ENCODE data around the gene PCED1A. TPM values are rescaled to one million over a fixed set of nuclear protein-coding genes. Genes with fewer than 3 reads are reported as not detected.

Gene PCED1A
- total and polyA plus RNA-seq, 2 of the 13 experiments (the other 11 are each of a cell fraction or from before 2014, with no cell fraction given): 40.1 to 84.2 TPM

DNA sequence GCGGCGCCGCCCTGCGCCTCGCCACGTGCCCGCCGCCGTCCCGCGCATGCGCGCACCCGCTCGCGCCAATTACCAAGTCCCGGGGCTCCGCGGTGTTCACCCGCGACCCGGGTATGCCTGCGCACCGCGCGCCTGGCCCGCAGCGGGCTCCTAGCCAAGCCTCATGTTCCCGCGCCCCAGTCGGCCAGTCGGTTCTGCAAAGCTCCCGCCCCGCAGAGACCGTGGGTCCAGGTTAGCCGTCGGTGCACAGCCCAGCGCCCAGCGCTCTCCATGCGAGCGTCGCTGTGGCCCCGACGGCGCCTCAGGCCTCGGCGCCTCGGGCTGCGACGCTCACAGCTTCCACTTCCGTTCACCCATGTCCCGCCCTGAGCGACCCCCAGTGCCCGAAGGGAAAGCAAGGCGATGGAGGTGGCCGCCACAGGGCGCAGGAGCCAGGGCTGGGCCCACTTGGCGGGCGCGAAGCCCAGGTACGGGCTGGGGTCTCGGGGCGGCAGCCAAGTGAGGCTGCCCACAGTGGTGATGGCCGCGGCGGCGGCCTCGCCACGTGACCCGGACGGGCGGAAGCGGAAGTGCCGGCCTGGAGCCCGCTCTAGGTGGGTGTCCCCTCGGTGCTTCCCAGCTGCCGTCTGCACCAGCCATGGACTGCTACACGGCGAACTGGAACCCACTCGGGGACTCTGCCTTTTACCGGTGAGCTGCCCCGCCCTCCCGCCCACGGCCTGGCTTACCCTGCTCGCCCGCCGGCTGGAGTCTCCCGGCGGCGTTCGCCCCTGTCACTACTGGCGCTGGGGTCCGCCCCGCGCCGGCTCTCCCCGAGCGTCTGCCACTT, at the start of gene PCED1A, which contains the start of gene VPS16 (continued):
- TF ChIP-seq ZBTB7B (CRISPR knock-in tag; IDR thresholded peaks at IDR 0.05): peak; percentile 92
- TF ChIP-seq ZNF431 (CRISPR knock-in tag; IDR thresholded peaks at IDR 0.05; ENCODE audit: borderline replicate concordance, low read depth): no peak
- peak; percentile 94 for TF ChIP-seq ZFP37 (CRISPR knock-in tag; IDR thresholded peaks at IDR 0.05; ENCODE audit: borderline replicate concordance)
- TF ChIP-seq STAG1 (CRISPR knock-in tag; IDR thresholded peaks at IDR 0.05): no peak
- peak; percentile 91; the same call in 1 of the 2 replicates for TF ChIP-seq PAX8 (CRISPR knock-in tag; IDR thresholded peaks at IDR 0.05; ENCODE audit: borderline replicate concordance)
- TF ChIP-seq BORCS8-MEF2B (CRISPR knock-in tag; IDR thresholded peaks at IDR 0.05): peak; percentile 98
- peak; percentile 94 for TF ChIP-seq ZSCAN31 (CRISPR knock-in tag; IDR thresholded peaks at IDR 0.05; ENCODE audit: low read depth)
- TF ChIP-seq DPF2 (CRISPR knock-in tag; IDR thresholded peaks at IDR 0.05; ENCODE audit: borderline replicate concordance, low read depth): peak; percentile 14; the same call in 1 of the 2 replicates
- 0 out of 2 replicates have a peak, but pooled peaks have one; percentile 22 for TF ChIP-seq REXO4 (CRISPR knock-in tag; IDR thresholded peaks at IDR 0.05; ENCODE audit: borderline replicate concordance)
- peak; percentile 66 for TF ChIP-seq FOXO1 (CRISPR knock-in tag; IDR thresholded peaks at IDR 0.05)
- TF ChIP-seq ZNF143 (CRISPR knock-in tag; IDR thresholded peaks at IDR 0.05): peak; percentile 72
- TF ChIP-seq, protein P1, sequence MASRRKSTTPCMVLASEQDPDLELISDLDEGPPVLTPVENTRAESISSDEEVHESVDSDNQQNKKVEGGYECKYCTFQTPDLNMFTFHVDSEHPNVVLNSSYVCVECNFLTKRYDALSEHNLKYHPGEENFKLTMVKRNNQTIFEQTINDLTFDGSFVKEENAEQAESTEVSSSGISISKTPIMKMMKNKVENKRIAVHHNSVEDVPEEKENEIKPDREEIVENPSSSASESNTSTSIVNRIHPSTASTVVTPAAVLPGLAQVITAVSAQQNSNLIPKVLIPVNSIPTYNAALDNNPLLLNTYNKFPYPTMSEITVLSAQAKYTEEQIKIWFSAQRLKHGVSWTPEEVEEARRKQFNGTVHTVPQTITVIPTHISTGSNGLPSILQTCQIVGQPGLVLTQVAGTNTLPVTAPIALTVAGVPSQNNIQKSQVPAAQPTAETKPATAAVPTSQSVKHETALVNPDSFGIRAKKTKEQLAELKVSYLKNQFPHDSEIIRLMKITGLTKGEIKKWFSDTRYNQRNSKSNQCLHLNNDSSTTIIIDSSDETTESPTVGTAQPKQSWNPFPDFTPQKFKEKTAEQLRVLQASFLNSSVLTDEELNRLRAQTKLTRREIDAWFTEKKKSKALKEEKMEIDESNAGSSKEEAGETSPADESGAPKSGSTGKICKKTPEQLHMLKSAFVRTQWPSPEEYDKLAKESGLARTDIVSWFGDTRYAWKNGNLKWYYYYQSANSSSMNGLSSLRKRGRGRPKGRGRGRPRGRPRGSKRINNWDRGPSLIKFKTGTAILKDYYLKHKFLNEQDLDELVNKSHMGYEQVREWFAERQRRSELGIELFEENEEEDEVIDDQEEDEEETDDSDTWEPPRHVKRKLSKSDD (CRISPR knock-in tag; IDR thresholded peaks at IDR 0.05; ENCODE audit: low read depth): peak; percentile 96
- no peak for TF ChIP-seq RBM22 (optimal IDR thresholded peaks at IDR 0.05; ENCODE audit: low read length)
- no peak; the same call in 1 of the 2 replicates for TF ChIP-seq ZNF674 (CRISPR knock-in tag; IDR thresholded peaks at IDR 0.05; ENCODE audit: low read depth)
- TF ChIP-seq, protein P2, sequence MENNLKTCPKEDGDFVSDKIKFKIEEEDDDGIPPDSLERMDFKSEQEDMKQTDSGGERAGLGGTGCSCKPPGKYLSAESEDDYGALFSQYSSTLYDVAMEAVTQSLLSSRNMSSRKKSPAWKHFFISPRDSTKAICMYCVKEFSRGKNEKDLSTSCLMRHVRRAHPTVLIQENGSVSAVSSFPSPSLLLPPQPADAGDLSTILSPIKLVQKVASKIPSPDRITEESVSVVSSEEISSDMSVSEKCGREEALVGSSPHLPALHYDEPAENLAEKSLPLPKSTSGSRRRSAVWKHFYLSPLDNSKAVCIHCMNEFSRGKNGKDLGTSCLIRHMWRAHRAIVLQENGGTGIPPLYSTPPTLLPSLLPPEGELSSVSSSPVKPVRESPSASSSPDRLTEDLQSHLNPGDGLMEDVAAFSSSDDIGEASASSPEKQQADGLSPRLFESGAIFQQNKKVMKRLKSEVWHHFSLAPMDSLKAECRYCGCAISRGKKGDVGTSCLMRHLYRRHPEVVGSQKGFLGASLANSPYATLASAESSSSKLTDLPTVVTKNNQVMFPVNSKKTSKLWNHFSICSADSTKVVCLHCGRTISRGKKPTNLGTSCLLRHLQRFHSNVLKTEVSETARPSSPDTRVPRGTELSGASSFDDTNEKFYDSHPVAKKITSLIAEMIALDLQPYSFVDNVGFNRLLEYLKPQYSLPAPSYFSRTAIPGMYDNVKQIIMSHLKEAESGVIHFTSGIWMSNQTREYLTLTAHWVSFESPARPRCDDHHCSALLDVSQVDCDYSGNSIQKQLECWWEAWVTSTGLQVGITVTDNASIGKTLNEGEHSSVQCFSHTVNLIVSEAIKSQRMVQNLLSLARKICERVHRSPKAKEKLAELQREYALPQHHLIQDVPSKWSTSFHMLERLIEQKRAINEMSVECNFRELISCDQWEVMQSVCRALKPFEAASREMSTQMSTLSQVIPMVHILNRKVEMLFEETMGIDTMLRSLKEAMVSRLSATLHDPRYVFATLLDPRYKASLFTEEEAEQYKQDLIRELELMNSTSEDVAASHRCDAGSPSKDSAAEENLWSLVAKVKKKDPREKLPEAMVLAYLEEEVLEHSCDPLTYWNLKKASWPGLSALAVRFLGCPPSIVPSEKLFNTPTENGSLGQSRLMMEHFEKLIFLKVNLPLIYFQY (CRISPR knock-in tag; IDR thresholded peaks at IDR 0.05; ENCODE audit: borderline replicate concordance): peak; percentile 77; the same call in 1 of the 2 replicates
- TF ChIP-seq, protein P3, sequence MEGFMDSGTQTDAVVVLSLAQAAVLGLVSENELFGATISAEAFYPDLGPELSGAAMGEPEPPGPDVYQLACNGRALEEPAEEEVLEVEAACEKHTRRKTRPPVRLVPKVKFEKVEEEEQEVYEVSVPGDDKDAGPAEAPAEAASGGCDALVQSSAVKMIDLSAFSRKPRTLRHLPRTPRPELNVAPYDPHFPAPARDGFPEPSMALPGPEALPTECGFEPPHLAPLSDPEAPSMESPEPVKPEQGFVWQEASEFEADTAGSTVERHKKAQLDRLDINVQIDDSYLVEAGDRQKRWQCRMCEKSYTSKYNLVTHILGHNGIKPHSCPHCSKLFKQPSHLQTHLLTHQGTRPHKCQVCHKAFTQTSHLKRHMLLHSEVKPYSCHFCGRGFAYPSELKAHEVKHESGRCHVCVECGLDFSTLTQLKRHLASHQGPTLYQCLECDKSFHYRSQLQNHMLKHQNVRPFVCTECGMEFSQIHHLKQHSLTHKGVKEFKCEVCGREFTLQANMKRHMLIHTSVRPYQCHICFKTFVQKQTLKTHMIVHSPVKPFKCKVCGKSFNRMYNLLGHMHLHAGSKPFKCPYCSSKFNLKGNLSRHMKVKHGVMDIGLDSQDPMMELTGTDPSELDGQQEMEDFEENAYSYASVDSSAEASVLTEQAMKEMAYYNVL (CRISPR knock-in tag; IDR thresholded peaks at IDR 0.05; ENCODE audit: borderline replicate concordance): no peak; the same call in none of the 2 replicates
- TF ChIP-seq FOXK2 (IDR thresholded peaks at IDR 0.05): no peak
- TF ChIP-seq, protein P4, sequence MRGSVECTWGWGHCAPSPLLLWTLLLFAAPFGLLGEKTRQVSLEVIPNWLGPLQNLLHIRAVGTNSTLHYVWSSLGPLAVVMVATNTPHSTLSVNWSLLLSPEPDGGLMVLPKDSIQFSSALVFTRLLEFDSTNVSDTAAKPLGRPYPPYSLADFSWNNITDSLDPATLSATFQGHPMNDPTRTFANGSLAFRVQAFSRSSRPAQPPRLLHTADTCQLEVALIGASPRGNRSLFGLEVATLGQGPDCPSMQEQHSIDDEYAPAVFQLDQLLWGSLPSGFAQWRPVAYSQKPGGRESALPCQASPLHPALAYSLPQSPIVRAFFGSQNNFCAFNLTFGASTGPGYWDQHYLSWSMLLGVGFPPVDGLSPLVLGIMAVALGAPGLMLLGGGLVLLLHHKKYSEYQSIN (CRISPR knock-in tag; IDR thresholded peaks at IDR 0.05; ENCODE audit: borderline replicate concordance): no peak
- TF ChIP-seq ZNF335 (CRISPR knock-in tag; IDR thresholded peaks at IDR 0.05): 0 out of 2 replicates have a peak, but pooled peaks have one; percentile 68

All from HepG2 (cell line).